Endodermal cell (in vitro differentiated cells): ENCODE data around the gene SORL1. TPM values are rescaled to one million over a fixed set of nuclear protein-coding genes. Genes with fewer than 3 reads are reported as not detected.

Experiments used
- DNase-seq: peaks from one replicate; pipeline ENCODE4 v3.0.0-alpha.2; 2017
- H3K27ac ChIP-seq: 2 replicates; pipeline ENCODE4 v1.5.1; 2013; ENCODE audit warnings: mild to moderate bottlenecking, low read depth, low read length, moderate library complexity
- H3K27me3 ChIP-seq: 2 replicates; pipeline ENCODE4 v1.6.1; 2013; ENCODE audit warnings: mild to moderate bottlenecking, low read length, moderate library complexity; ENCODE audit not compliant: insufficient read depth, control insufficient read depth, poor library complexity, severe bottlenecking
- H3K36me3 ChIP-seq: 2 replicates; pipeline ENCODE4 v1.7.0; 2013; ENCODE audit warnings: mild to moderate bottlenecking, low read length, moderate library complexity; ENCODE audit not compliant: control insufficient read depth, insufficient read depth
- H3K4me1 ChIP-seq: one replicate; pipeline ENCODE4 v1.7.0; 2013; ENCODE audit warnings: low read length; ENCODE audit not compliant: control insufficient read depth, insufficient read depth
- H3K4me3 ChIP-seq: 2 replicates; pipeline ENCODE4 v1.5.1; 2013; ENCODE audit warnings: mild to moderate bottlenecking, low read length, moderate library complexity
- H3K9ac ChIP-seq: 2 replicates; pipeline ENCODE4 v1.6.1; 2013; ENCODE audit warnings: mild to moderate bottlenecking, low read length, moderate library complexity; ENCODE audit not compliant: poor library complexity, severe bottlenecking; ENCODE audit errors: extremely low read depth
- H3K9me3 ChIP-seq: 2 replicates; pipeline ENCODE4 v1.6.1; 2013; ENCODE audit warnings: mild to moderate bottlenecking, low read length, moderate library complexity; ENCODE audit not compliant: control insufficient read depth
- H3K27ac Mint-ChIP-seq: 2 replicates; pipeline ENCODE4 v1.8.0; 2020; ENCODE audit warnings: mixed read lengths
- H3K27me3 Mint-ChIP-seq: 2 replicates; pipeline ENCODE4 v1.8.0; 2021; ENCODE audit warnings: mild to moderate bottlenecking, mixed read lengths; ENCODE audit not compliant: insufficient read depth
- H3K36me3 Mint-ChIP-seq: 2 replicates; pipeline ENCODE4 v1.8.0; 2020; ENCODE audit warnings: low read depth, mixed read lengths
- H3K4me1 Mint-ChIP-seq: 2 replicates; pipeline ENCODE4 v1.8.0; 2020; ENCODE audit warnings: mixed read lengths
- H3K4me3 Mint-ChIP-seq: 2 replicates; pipeline ENCODE4 v1.8.0; 2020; ENCODE audit warnings: mild to moderate bottlenecking, moderate library complexity, mixed read lengths
- H3K9me3 Mint-ChIP-seq: 2 replicates; pipeline ENCODE4 v1.8.0; 2020; ENCODE audit warnings: mild to moderate bottlenecking, mixed read lengths
- CTCF ChIP-seq: fragments of 200-600 bp; sonication (generic); conservative IDR thresholded peaks from 2 replicates; pipeline ENCODE4 v1.5.0; 2021; ENCODE audit warnings: antibody characterized with exemption, mild to moderate bottlenecking
- WGBS, 2 experiments: methylation state at CpG; one replicate each; pipeline versions ENCODE4 v1.1.5 to v1.1.7; 2013; ENCODE audit warnings: missing lambda C conversion rate in 2 of 2, mixed read lengths in 1 of 2; ENCODE audit not compliant: insufficient coverage in 1 of 2, insufficient read length in 1 of 2; 5-methylcytosine and 5-hydroxymethylcytosine counted together
- total RNA-seq, 2 donors: library from RNA; stranded (reverse); fragmentation: NEBNext Ultra II Directional in 1 of 2; extraction: Animal tissue kit (Norgen Biotek cat#: 25700) in 1 of 2; gene quantifications; 2 replicates in 1 of 2; 3 replicates in 1 of 2; pipeline ENCODE4 v1.2.1, GENCODE V29; 2021

SORL1 gene
- total RNA-seq, 2 donors from 2014 or later: 56.4 to 57.5 TPM

GRCh38 chr11:121460941-121461514 lies 8.9 kb downstream of the SORL1 start:
- DNase-seq: no peak
- WGBS, 2 experiments: 81 to 100% methylated on average over 4 of the region's 4 CpGs
- TF ChIP-seq CTCF: no peak
- Mint-ChIP-seq H3K4me1 (peaks cover 69% of the 10 kb centered on the region), H3K4me3 (no peak overlapping the region), H3K9me3 (no peaks in the 10 kb centered on the region), H3K27ac (no peak overlapping the region), H3K36me3 (no peaks in the 10 kb centered on the region), H3K27me3 (no peaks in the 10 kb centered on the region)
- no peak overlapping the region for H3K4me3 ChIP-seq
- no peaks in the 10 kb centered on the region for H3K36me3 ChIP-seq
- H3K4me1 ChIP-seq: peaks cover 2% of the 10 kb centered on the region
- H3K27me3 ChIP-seq: no peaks in the 10 kb centered on the region
- no peaks in the 10 kb centered on the region for H3K9me3 ChIP-seq
- H3K9ac ChIP-seq: no peak overlapping the region
- H3K27ac ChIP-seq: no peak overlapping the region

GRCh38 chr11:121461843-121462242 lies 9.7 kb downstream of the SORL1 start:
- no peak overlapping the region for H3K27ac ChIP-seq
- Mint-ChIP-seq H3K4me3 (no peak overlapping the region), H3K4me1 (peaks cover 68% of the 10 kb centered on the region), H3K36me3 (no peaks in the 10 kb centered on the region), H3K27me3 (no peaks in the 10 kb centered on the region), H3K9me3 (no peaks in the 10 kb centered on the region), H3K27ac (no peak overlapping the region)
- no peak overlapping the region for H3K9ac ChIP-seq
- H3K36me3 ChIP-seq: no peaks in the 10 kb centered on the region
- no peaks in the 10 kb centered on the region for H3K27me3 ChIP-seq
- no peaks in the 10 kb centered on the region for H3K9me3 ChIP-seq
- H3K4me3 ChIP-seq: no peak overlapping the region
- H3K4me1 ChIP-seq: peaks cover 9% of the 10 kb centered on the region
- no peak for TF ChIP-seq CTCF
- DNase-seq: no peak
- WGBS, 2 experiments: 98% methylated on average over 4 to 7 of the region's 7 CpGs

GRCh38 chr11:121463689-121464335 lies 11.7 kb downstream of the SORL1 start:
- H3K27ac Mint-ChIP-seq: peak overlapping the region; percentile 31
- Histone ChIP-seq H3K36me3 (no peaks in the 10 kb centered on the region), H3K4me1 (peaks cover 9% of the 10 kb centered on the region), H3K27ac (no peak overlapping the region), H3K9ac (no peak overlapping the region), H3K27me3 (no peaks in the 10 kb centered on the region), H3K9me3 (no peaks in the 10 kb centered on the region), H3K4me3 (no peak overlapping the region)
- DNase-seq: no peak
- H3K4me3 Mint-ChIP-seq: no peak overlapping the region
- H3K4me1 Mint-ChIP-seq: peaks cover 63% of the 10 kb centered on the region
- WGBS, 2 experiments: 87 to 93% methylated on average over 6 of the region's 6 CpGs
- no peak for TF ChIP-seq CTCF
- no peaks in the 10 kb centered on the region for H3K9me3 Mint-ChIP-seq
- H3K27me3 Mint-ChIP-seq: no peaks in the 10 kb centered on the region
- H3K36me3 Mint-ChIP-seq: no peaks in the 10 kb centered on the region
